Neural cell (in vitro differentiated cells): ENCODE data around the gene KCNE3. TPM values are rescaled to one million over a fixed set of nuclear protein-coding genes. Genes with fewer than 3 reads are reported as not detected.

Source experiments
- H2AFZ ChIP-seq: fragments of 200-600, 300-800 bp; sonication (generic), shearing (Covaris generic); 2 replicates; pipeline ENCODE4 v1.6.0; 2014; ENCODE audit warnings: low read depth, mild to moderate bottlenecking, antibody characterized with exemption, low read length, moderate library complexity
- H3F3A ChIP-seq: fragments of 200-600 bp; shearing (Covaris generic); 2 replicates; pipeline ENCODE4 v1.6.1; 2016; ENCODE audit warnings: mild to moderate bottlenecking, moderate library complexity, mixed read lengths, antibody characterized with exemption, low read length; ENCODE audit not compliant: insufficient read depth, poor library complexity, severe bottlenecking
- H3K27ac ChIP-seq: fragments of 200-600, 300-800 bp; sonication (generic), shearing (Covaris generic); 2 replicates; pipeline ENCODE4 v1.5.1; 2014; ENCODE audit warnings: mild to moderate bottlenecking, low read length, moderate library complexity
- H3K27me3 ChIP-seq: fragments of 300-800, 200-600 bp; sonication (generic), shearing (Covaris generic); 2 replicates; pipeline ENCODE4 v1.6.0; 2014; ENCODE audit warnings: mild to moderate bottlenecking, low read depth, low read length, moderate library complexity; ENCODE audit not compliant: insufficient read depth
- H3K36me3 ChIP-seq: fragments of 300-800, 200-600 bp; sonication (generic), shearing (Covaris generic); 2 replicates; pipeline ENCODE4 v1.5.1; 2014; ENCODE audit warnings: mild to moderate bottlenecking, antibody characterized with exemption, low read length, moderate library complexity; ENCODE audit not compliant: insufficient read depth
- H3K4me2 ChIP-seq: fragments of 300-800, 200-600 bp; sonication (generic), shearing (Covaris generic); 2 replicates; pipeline ENCODE4 v1.6.0; 2014; ENCODE audit warnings: mild to moderate bottlenecking, low read length
- H3K4me3 ChIP-seq: fragments of 300-800, 200-600 bp; sonication (generic), shearing (Covaris generic); 2 replicates; pipeline ENCODE4 v1.5.1; 2014; ENCODE audit warnings: mild to moderate bottlenecking, low read length, moderate library complexity
- H3K79me2 ChIP-seq: fragments of 200-600 bp; shearing (Covaris generic); replicated peaks from 2 replicates; pipeline ENCODE4 v1.6.0; 2014; ENCODE audit warnings: mild to moderate bottlenecking, low read length, moderate library complexity; ENCODE audit not compliant: insufficient read depth
- H3K9ac ChIP-seq: fragments of 300-800, 200-600 bp; sonication (generic), shearing (Covaris generic); 2 replicates; pipeline ENCODE4 v1.6.1; 2016; ENCODE audit warnings: mild to moderate bottlenecking, low read length, mixed read lengths
- H3K9me2 ChIP-seq: fragments of 200-600 bp; shearing (Covaris generic); 2 replicates; pipeline ENCODE4 v1.6.1; 2016; ENCODE audit warnings: mild to moderate bottlenecking, low read length, mixed read lengths; ENCODE audit not compliant: insufficient read depth
- H3K9me3 ChIP-seq: fragments of 200-600, 300-800 bp; sonication (generic), shearing (Covaris generic); 2 replicates; pipeline ENCODE4 v1.6.1; 2016; ENCODE audit warnings: mild to moderate bottlenecking, mixed run types, low read length, moderate library complexity, mixed read lengths
- H4K20me1 ChIP-seq: fragments of 200-600 bp; shearing (Covaris generic); 2 replicates; pipeline ENCODE4 v1.6.1; 2016; ENCODE audit warnings: mild to moderate bottlenecking, mixed run types; ENCODE audit not compliant: insufficient read depth
- EP300 ChIP-seq: fragments of 450-650 bp; conservative IDR thresholded peaks from 2 replicates; pipeline ENCODE4 v1.6.1; 2014; ENCODE audit warnings: antibody characterized with exemption, mild to moderate bottlenecking, moderate library complexity; ENCODE audit not compliant: poor library complexity, severe bottlenecking
- EZH2 ChIP-seq: fragments of 200-600, 300-800 bp; shearing (Covaris generic), sonication (generic); IDR thresholded peaks from 2 replicates; pipeline ENCODE4 v1.6.1; 2014; ENCODE audit warnings: antibody characterized with exemption, low read length, borderline replicate concordance, mild to moderate bottlenecking; ENCODE audit not compliant: insufficient read depth, poor library complexity, severe bottlenecking
- MXI1 ChIP-seq: fragments of 450-650 bp; conservative IDR thresholded peaks from 2 replicates; pipeline ENCODE4 v1.6.1; 2014; ENCODE audit warnings: antibody characterized with exemption, mild to moderate bottlenecking; ENCODE audit not compliant: poor library complexity, severe bottlenecking
- POLR2AphosphoS5 ChIP-seq: IDR thresholded peaks from 2 replicates; pipeline ENCODE4 v1.6.1; 2012
- RAD21 ChIP-seq: fragments of 450-650 bp; conservative IDR thresholded peaks from 2 replicates; pipeline ENCODE4 v1.6.1; 2014; ENCODE audit warnings: antibody characterized with exemption, mild to moderate bottlenecking, moderate library complexity
- SMC3 ChIP-seq: fragments of 450-650 bp; conservative IDR thresholded peaks from 2 replicates; pipeline ENCODE4 v1.6.1; 2014; ENCODE audit warnings: antibody characterized with exemption, mild to moderate bottlenecking, moderate library complexity; ENCODE audit not compliant: poor library complexity
- TAF1 ChIP-seq: IDR thresholded peaks from 2 replicates; pipeline ENCODE4 v1.6.1; 2012; ENCODE audit warnings: low read depth
- polyA minus RNA-seq: library from RNA; depleted of rRNA, polyadenylated mRNA; stranded (reverse); fragments of >200 nt; gene quantifications from 2 replicates; pipeline ENCODE4 v1.2.3, GENCODE V29; 2014
- polyA plus RNA-seq: library from polyadenylated mRNA; depleted of rRNA; stranded (reverse); fragments of >200 nt; gene quantifications from 2 replicates; pipeline ENCODE4 v1.2.3, GENCODE V29; 2014
- TF ChIP-seq, protein P1 (sequence below): IDR thresholded peaks from 2 replicates; pipeline ENCODE4 v1.6.1; 2012; ENCODE audit warnings: borderline replicate concordance
- TF ChIP-seq, protein P2 (sequence below): fragments of 450-650 bp; IDR thresholded peaks from 2 replicates; pipeline ENCODE4 v1.5.1; 2014; ENCODE audit warnings: antibody characterized with exemption, mild to moderate bottlenecking, moderate library complexity; ENCODE audit not compliant: poor library complexity, severe bottlenecking

The KCNE3 gene, protein sequence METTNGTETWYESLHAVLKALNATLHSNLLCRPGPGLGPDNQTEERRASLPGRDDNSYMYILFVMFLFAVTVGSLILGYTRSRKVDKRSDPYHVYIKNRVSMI
- polyA plus RNA-seq = not detected in 2 replicates
- not detected in 2 replicates for polyA minus RNA-seq

DNA sequence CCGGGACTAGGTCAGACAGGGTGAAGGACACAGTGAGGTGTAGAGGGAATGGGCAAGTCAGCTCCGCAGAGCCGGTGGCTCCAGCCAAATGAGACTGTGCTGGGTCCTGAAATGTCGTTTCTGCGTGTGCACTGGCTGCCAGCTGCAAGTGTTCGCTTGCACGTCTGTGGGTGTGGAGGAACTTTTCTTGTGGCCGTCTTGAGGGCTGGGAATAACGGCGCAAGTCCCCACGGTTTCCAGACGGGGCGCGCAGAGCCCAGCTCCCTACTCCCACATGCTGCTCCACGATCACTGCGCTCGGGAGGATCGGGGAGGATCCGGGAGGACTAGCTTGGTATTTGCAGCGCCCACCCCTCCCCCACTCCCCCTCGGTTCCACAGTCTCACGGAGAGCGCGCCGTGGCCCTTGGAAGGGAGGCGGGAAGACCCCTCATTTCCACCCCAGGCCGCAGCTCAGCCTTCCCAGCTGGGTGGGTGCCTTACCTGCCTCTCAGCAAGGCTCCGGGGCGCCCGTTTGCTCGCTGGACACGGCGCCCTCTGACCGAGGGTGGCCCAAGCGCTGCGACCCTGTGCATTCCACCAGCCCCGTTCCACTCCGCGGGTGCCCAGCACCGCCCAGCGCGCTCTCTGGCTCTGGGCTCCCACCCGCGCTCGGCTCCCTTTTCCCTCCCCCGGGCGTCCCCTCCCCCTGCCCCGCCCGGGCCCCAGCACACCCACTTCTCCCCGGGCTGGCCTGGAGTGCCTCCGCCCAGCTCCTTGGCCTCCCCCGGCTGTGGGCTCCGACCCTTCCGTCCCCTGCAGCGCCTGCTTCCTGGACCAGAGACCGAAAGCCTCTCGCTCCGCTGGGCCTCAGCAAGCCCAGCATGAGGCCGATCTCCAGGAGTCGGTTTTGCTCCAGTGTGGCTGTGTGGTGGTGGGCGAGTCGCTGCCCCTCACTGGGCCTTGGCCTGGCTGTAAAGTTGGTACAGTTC is at the start of gene KCNE3:
KCNE3 (minus strand) TSS at position 634 of the 970 bp plus-strand sequence. CDS start 9,986 bp downstream, outside the sequence.
- Histone ChIP-seq H3K27me3 (no peaks in the 10 kb centered on the region), H3K79me2 (no peaks in the 10 kb centered on the region), H2AFZ (no peak within 1 kb of the TSS), H3K36me3 (no peaks in the 10 kb centered on the region), H3K4me2 (no peak within 1 kb of the TSS), H3K4me3 (no peak within 1 kb of the TSS), H3K9me3 (no peaks in the 10 kb centered on the region), H3K9ac (no peak within 1 kb of the TSS), H3F3A (no peaks in the 10 kb centered on the region), H3K27ac (no peak within 1 kb of the TSS), H4K20me1 (no peaks in the 10 kb centered on the region), H3K9me2 (no peaks in the 10 kb centered on the region)
- no peak for TF ChIP-seq POLR2AphosphoS5
- no peak for TF ChIP-seq RAD21
- no peak for TF ChIP-seq EZH2
- TF ChIP-seq, protein P1, sequence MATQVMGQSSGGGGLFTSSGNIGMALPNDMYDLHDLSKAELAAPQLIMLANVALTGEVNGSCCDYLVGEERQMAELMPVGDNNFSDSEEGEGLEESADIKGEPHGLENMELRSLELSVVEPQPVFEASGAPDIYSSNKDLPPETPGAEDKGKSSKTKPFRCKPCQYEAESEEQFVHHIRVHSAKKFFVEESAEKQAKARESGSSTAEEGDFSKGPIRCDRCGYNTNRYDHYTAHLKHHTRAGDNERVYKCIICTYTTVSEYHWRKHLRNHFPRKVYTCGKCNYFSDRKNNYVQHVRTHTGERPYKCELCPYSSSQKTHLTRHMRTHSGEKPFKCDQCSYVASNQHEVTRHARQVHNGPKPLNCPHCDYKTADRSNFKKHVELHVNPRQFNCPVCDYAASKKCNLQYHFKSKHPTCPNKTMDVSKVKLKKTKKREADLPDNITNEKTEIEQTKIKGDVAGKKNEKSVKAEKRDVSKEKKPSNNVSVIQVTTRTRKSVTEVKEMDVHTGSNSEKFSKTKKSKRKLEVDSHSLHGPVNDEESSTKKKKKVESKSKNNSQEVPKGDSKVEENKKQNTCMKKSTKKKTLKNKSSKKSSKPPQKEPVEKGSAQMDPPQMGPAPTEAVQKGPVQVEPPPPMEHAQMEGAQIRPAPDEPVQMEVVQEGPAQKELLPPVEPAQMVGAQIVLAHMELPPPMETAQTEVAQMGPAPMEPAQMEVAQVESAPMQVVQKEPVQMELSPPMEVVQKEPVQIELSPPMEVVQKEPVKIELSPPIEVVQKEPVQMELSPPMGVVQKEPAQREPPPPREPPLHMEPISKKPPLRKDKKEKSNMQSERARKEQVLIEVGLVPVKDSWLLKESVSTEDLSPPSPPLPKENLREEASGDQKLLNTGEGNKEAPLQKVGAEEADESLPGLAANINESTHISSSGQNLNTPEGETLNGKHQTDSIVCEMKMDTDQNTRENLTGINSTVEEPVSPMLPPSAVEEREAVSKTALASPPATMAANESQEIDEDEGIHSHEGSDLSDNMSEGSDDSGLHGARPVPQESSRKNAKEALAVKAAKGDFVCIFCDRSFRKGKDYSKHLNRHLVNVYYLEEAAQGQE = no peak
- TF ChIP-seq, protein P2, sequence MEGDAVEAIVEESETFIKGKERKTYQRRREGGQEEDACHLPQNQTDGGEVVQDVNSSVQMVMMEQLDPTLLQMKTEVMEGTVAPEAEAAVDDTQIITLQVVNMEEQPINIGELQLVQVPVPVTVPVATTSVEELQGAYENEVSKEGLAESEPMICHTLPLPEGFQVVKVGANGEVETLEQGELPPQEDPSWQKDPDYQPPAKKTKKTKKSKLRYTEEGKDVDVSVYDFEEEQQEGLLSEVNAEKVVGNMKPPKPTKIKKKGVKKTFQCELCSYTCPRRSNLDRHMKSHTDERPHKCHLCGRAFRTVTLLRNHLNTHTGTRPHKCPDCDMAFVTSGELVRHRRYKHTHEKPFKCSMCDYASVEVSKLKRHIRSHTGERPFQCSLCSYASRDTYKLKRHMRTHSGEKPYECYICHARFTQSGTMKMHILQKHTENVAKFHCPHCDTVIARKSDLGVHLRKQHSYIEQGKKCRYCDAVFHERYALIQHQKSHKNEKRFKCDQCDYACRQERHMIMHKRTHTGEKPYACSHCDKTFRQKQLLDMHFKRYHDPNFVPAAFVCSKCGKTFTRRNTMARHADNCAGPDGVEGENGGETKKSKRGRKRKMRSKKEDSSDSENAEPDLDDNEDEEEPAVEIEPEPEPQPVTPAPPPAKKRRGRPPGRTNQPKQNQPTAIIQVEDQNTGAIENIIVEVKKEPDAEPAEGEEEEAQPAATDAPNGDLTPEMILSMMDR = no peak
- no peak for TF ChIP-seq MXI1
- TF ChIP-seq SMC3 = no peak
- no peak for TF ChIP-seq EP300
- TF ChIP-seq TAF1 = no peak

DNA sequence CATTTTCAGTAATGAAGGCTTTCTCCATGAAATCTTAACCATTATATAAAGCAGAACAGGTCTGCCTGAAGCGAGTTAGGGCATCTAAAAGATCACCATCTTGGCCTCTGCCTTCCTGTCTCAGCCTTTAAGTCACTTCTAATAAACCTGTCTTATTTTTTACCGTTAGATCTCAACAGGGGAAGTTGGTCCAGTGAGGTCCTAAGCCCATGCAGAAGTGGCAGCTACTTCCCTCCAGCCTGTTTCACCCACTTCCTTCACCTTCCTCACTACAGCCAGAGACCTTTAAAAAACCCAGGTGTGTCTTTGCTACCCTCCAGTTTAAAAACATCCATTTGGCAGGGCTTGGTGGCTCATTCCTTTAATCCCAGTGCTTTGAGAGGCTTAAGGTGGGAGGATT is 40.2 kb upstream of the KCNE3 start:
- Histone ChIP-seq H3K79me2 (no peaks in the 10 kb centered on the region), H3K27me3 (no peaks in the 10 kb centered on the region), H3K9me2 (no peaks in the 10 kb centered on the region), H3K36me3 (no peaks in the 10 kb centered on the region), H3K4me3 (no peak overlapping the region), H3K27ac (no peak overlapping the region), H3K4me2 (no peak overlapping the region), H4K20me1 (no peaks in the 10 kb centered on the region), H3K9ac (no peak overlapping the region), H3K9me3 (peaks cover 3% of the 10 kb centered on the region), H3F3A (no peaks in the 10 kb centered on the region), H2AFZ (no peak overlapping the region)
- TF ChIP-seq MXI1 = no peak
- TF ChIP-seq EP300 = no peak
- no peak for TF ChIP-seq RAD21
- TF ChIP-seq EZH2 = no peak
- TF ChIP-seq, protein P1 = no peak
- TF ChIP-seq, protein P2 = no peak
- no peak for TF ChIP-seq POLR2AphosphoS5
- TF ChIP-seq TAF1 = no peak
- no peak for TF ChIP-seq SMC3
